Activated B cell treated with CpG ODN at 0.5 μM for 24 hours (primary cell): ENCODE data around the gene CNTNAP2. TPM values are rescaled to one million over a fixed set of nuclear protein-coding genes. Genes with fewer than 3 reads are reported as not detected.

ENCODE experiments used
- ATAC-seq: fragments of 200-7000 bp; cut with Tn5 transposase; one replicate; pipeline ENCODE4 v1.10.0; 2021; ENCODE audit warnings: low read depth, mild to moderate bottlenecking, moderate library complexity
- CTCF ChIA-PET: fragments of 350-600 bp; sonication (Branson Sonifier 250); formaldehyde crosslinking; loops from one replicate; lab custom pipeline; 2021; ENCODE audit warnings: antibody characterized with exemption; lab: Charles Lee
- POLR2A ChIA-PET: fragments of 350-600 bp; sonication (Branson Sonifier 250); formaldehyde crosslinking; loops from one replicate; lab custom pipeline; 2021; ENCODE audit warnings: antibody characterized with exemption; lab: Charles Lee
- DNase-seq: peaks from one replicate; pipeline ENCODE4 v3.0.0; 2022
- H3K27ac Mint-ChIP-seq: one replicate; pipeline ENCODE4 v1.8.0; 2020; ENCODE audit warnings: mixed read lengths
- H3K27me3 Mint-ChIP-seq: one replicate; pipeline ENCODE4 v1.8.0; 2021; ENCODE audit warnings: mixed read lengths
- H3K36me3 Mint-ChIP-seq: one replicate; pipeline ENCODE4 v1.8.0; 2021; ENCODE audit warnings: low read depth, mixed read lengths
- H3K4me1 Mint-ChIP-seq: one replicate; pipeline ENCODE4 v1.8.0; 2021; ENCODE audit warnings: mixed read lengths
- H3K4me3 Mint-ChIP-seq: one replicate; pipeline ENCODE4 v1.8.0; 2020; ENCODE audit warnings: mild to moderate bottlenecking, mixed read lengths
- H3K9me3 Mint-ChIP-seq: one replicate; pipeline ENCODE4 v1.8.0; 2020; ENCODE audit warnings: mixed read lengths
- intact Hi-C: fragments of 100-400 bp; cut with micrococcal nuclease; formaldehyde crosslinking; loops from one replicate; pipeline ENCODE4 v1.15.1; 2024
- total RNA-seq: library from RNA; stranded (reverse); gene quantifications from 2 replicates; pipeline ENCODE4 v1.2.3, GENCODE V29; 2022
- TF ChIP-seq, protein P1 (sequence below): fragments of 200-600 bp; IDR thresholded peaks from one replicate; pipeline ENCODE4 v1.8.0; 2022; ENCODE audit warnings: antibody characterized with exemption, mild to moderate bottlenecking

Gene CNTNAP2
- total RNA-seq, 1 donor from 2014 or later = 0.84 TPM

GRCh38 chr7:148045521-148045920, 1928.9 kb downstream of the CNTNAP2 start:
- ChIA-PET CTCF (no interaction called here), POLR2A (no interaction called here)
- TF ChIP-seq, protein P1, sequence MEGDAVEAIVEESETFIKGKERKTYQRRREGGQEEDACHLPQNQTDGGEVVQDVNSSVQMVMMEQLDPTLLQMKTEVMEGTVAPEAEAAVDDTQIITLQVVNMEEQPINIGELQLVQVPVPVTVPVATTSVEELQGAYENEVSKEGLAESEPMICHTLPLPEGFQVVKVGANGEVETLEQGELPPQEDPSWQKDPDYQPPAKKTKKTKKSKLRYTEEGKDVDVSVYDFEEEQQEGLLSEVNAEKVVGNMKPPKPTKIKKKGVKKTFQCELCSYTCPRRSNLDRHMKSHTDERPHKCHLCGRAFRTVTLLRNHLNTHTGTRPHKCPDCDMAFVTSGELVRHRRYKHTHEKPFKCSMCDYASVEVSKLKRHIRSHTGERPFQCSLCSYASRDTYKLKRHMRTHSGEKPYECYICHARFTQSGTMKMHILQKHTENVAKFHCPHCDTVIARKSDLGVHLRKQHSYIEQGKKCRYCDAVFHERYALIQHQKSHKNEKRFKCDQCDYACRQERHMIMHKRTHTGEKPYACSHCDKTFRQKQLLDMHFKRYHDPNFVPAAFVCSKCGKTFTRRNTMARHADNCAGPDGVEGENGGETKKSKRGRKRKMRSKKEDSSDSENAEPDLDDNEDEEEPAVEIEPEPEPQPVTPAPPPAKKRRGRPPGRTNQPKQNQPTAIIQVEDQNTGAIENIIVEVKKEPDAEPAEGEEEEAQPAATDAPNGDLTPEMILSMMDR = no peak
- intact Hi-C loops = no loop called here
- no peaks in the 10 kb centered on the region for H3K9me3 Mint-ChIP-seq
- H3K4me1 Mint-ChIP-seq = no peaks in the 10 kb centered on the region
- ATAC-seq (no peak), DNase-seq (no peak)
- no peaks in the 10 kb centered on the region for H3K27me3 Mint-ChIP-seq
- H3K27ac Mint-ChIP-seq = no peak overlapping the region
- no peak overlapping the region for H3K4me3 Mint-ChIP-seq
- no peaks in the 10 kb centered on the region for H3K36me3 Mint-ChIP-seq

DNA sequence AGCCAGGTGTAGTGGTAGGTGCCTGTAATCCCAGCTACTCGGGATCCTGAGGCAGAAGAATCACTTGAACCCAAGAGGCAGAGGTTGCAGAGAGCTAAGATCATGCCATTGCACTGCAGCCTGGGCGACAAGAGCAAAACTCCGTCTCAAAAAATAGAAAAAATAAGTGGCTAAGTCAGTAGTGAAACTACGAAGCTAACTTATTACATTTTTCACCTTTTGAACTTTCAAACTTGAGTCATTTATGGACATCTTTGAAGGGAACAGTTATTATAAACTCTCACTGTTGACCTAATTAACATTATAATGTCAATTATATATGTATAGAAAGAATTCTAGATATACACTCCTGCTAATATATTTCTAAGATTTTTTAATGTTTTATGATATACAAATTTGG, 1932.5 kb downstream of the CNTNAP2 start:
- no peaks in the 10 kb centered on the region for H3K27me3 Mint-ChIP-seq
- no peaks in the 10 kb centered on the region for H3K36me3 Mint-ChIP-seq
- no peak overlapping the region for H3K27ac Mint-ChIP-seq
- intact Hi-C loops = no loop called here
- ChIA-PET POLR2A (no interaction called here), CTCF (no interaction called here)
- H3K4me3 Mint-ChIP-seq = no peak overlapping the region
- ATAC-seq = no peak
- H3K9me3 Mint-ChIP-seq = no peaks in the 10 kb centered on the region
- no peak for DNase-seq
- TF ChIP-seq, protein P1 = no peak
- no peaks in the 10 kb centered on the region for H3K4me1 Mint-ChIP-seq

- H3K4me1 Mint-ChIP-seq = no peaks in the 10 kb centered on the region
- intact Hi-C loops = no loop called here
- no peak overlapping the region for H3K27ac Mint-ChIP-seq
- no peaks in the 10 kb centered on the region for H3K9me3 Mint-ChIP-seq
- H3K36me3 Mint-ChIP-seq = no peaks in the 10 kb centered on the region
- ChIA-PET CTCF (no interaction called here), POLR2A (no interaction called here)
- ATAC-seq = no peak
- no peak for DNase-seq
- no peak overlapping the region for H3K4me3 Mint-ChIP-seq
- TF ChIP-seq, protein P1 = no peak
- H3K27me3 Mint-ChIP-seq = no peaks in the 10 kb centered on the region
These were observed 1934.0 kb downstream of the CNTNAP2 start for GRCh38 chr7:148050492-148051158.

DNA sequence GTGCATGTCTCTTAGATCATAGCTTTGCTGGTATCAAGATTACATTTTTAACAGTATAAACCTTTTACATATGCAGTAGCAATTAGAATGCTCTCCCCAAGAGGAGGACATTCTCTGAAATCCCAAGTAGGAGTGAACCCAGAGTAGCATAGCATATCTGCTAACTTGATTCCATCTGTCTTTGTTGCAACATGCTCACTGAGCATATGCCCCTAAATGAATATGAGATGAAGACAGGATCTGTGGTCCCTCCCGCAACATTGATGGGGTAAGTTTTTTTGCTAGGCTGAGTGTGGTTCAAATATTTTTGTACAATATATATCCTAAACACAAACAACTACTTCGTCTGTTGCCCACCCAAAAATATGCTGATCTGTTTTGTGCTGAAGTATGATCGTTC, 1939.8 kb downstream of the CNTNAP2 start:
- TF ChIP-seq, protein P1 = no peak
- POLR2A ChIA-PET = no interaction called here
- Mint-ChIP-seq H3K9me3 (no peaks in the 10 kb centered on the region), H3K36me3 (no peaks in the 10 kb centered on the region), H3K27ac (no peak overlapping the region), H3K4me3 (no peak overlapping the region), H3K27me3 (no peaks in the 10 kb centered on the region), H3K4me1 (no peaks in the 10 kb centered on the region)
- no peak for ATAC-seq
- CTCF ChIA-PET = no interaction called here
- DNase-seq = no peak
- intact Hi-C loops = no loop called here

DNA sequence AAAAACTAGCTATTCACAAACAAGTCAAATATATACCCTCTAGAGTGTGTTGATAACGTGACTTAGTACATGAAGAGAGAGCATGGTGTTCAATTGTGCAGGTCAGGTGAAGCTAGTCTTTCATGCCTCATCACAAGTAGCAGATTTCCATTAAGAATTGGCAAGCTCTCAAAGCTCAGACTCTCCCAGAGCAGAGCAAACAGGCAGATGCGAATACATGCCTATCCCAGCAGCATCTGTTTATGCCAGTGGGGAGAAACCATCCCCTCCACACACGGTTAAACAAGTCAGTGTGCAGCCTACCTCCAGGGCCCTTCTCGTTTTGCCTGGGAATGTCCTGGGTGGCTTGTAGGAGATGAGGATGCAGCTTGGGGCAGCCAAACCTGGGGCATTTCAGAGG, 1941.5 kb downstream of the CNTNAP2 start:
- TF ChIP-seq, protein P1 = no peak
- no peaks in the 10 kb centered on the region for H3K27me3 Mint-ChIP-seq
- ChIA-PET POLR2A (no interaction called here), CTCF (no interaction called here)
- ATAC-seq (no peak), DNase-seq (no peak)
- intact Hi-C loops = no loop called here
- H3K9me3 Mint-ChIP-seq = peaks cover 3% of the 10 kb centered on the region
- no peak overlapping the region for H3K4me3 Mint-ChIP-seq
- no peaks in the 10 kb centered on the region for H3K4me1 Mint-ChIP-seq
- no peak overlapping the region for H3K27ac Mint-ChIP-seq
- no peaks in the 10 kb centered on the region for H3K36me3 Mint-ChIP-seq
